GM20431 (cell line): ENCODE data around the gene TUBB4B.

Experiments used
- in situ Hi-C: fragments of 300-500 bp; cut with MseI, MboI; formaldehyde crosslinking; loops from one replicate; pipeline ENCODE4 v1.15.0; 2020; ENCODE audit warnings: low sequenced_read_pairs; ENCODE audit not compliant: unreplicated experiment

The TUBB4B gene

GRCh38 chr9:137240841-137241489 lies at the start of gene TUBB4B:
TUBB4B (plus strand) TSS chr9:137241287; CDS start chr9:137241361, 74 bp downstream.
- in situ Hi-C loops: no loop called here

- in situ Hi-C loops: no loop called here
Observed at GRCh38 chr9:137191691-137192447, 49.2 kb upstream of the TUBB4B start.

GRCh38 chr9:137192448-137192780 lies 48.7 kb upstream of the TUBB4B start:
- in situ Hi-C loops: no loop called here

GRCh38 chr9:137192859-137193258 lies 48.2 kb upstream of the TUBB4B start:
- in situ Hi-C loops: no loop called here

GRCh38 chr9:137193771-137194170 lies 47.3 kb upstream of the TUBB4B start:
- in situ Hi-C loops: no loop called here

GRCh38 chr9:137194388-137194787 lies 46.7 kb upstream of the TUBB4B start:
- in situ Hi-C loops: no loop called here

GRCh38 chr9:137194909-137195308 lies 46.2 kb upstream of the TUBB4B start:
- in situ Hi-C loops: no loop called here

- in situ Hi-C loops: no loop called here
Observed at GRCh38 chr9:137195525-137196220, 45.4 kb upstream of the TUBB4B start.

- in situ Hi-C loops: no loop called here
Observed at GRCh38 chr9:137198051-137198901, 42.8 kb upstream of the TUBB4B start.

- in situ Hi-C loops: no loop called here
Observed at GRCh38 chr9:137198902-137199283, 42.2 kb upstream of the TUBB4B start.

- in situ Hi-C loops: no loop called here
Observed at GRCh38 chr9:137199411-137200121, 41.5 kb upstream of the TUBB4B start.

GRCh38 chr9:137200311-137201204 lies 40.5 kb upstream of the TUBB4B start, which contains the start of gene TPRN:
TPRN (minus strand) TSS chr9:137200741; CDS start chr9:137200711, 30 bp downstream.
- in situ Hi-C loops: no loop called here

- in situ Hi-C loops: no loop called here
Observed at GRCh38 chr9:137201205-137201868, 39.8 kb upstream of the TUBB4B start.

- in situ Hi-C loops: no loop called here
Observed at GRCh38 chr9:137202966-137203365, 38.1 kb upstream of the TUBB4B start.

- in situ Hi-C loops: no loop called here
Observed at GRCh38 chr9:137204731-137205125, 36.4 kb upstream of the TUBB4B start.

- in situ Hi-C loops: no loop called here
Observed at GRCh38 chr9:137205126-137206069, 35.7 kb upstream of the TUBB4B start, which contains the start of the genes NDOR1 and TMEM203. NDOR1 (plus strand) TSS chr9:137205700; CDS start chr9:137205778, 78 bp downstream. TMEM203 (minus strand) TSS chr9:137205648; CDS start chr9:137205414, 234 bp downstream.

- in situ Hi-C loops: no loop called here
Observed at GRCh38 chr9:137206602-137207001, 34.5 kb upstream of the TUBB4B start.
